A549 (cell line): ENCODE results near the gene MALAT1. TPM values are rescaled to one million over a fixed set of nuclear protein-coding genes. Genes with fewer than 3 reads are reported as not detected.

Source experiments
- ATAC-seq, 2 experiments: fragments of 200-7000 bp in 1 of 2; fragments of >200 bp in 1 of 2; cut with Nextera tagmentation in 1 of 2; cut with Tn5 transposase in 1 of 2; 3 replicates each; pipeline versions ENCODE4 v1.8.0 to v1.9.1; 2018 to 2020; ENCODE audit warnings: mild to moderate bottlenecking in 1 of 2, moderate library complexity in 1 of 2
- CTCF ChIA-PET: fragments of 300-600 bp; sonication (Branson Sonifier 250); formaldehyde crosslinking; extraction: SDS; loops from one replicate; lab custom pipeline; 2021; ENCODE audit warnings: antibody characterized with exemption, inconsistent platforms; lab: Yijun Ruan, JAX
- POLR2A ChIA-PET: fragments of 350-600 bp; formaldehyde crosslinking; extraction: SDS; loops from one replicate; lab custom pipeline; 2021; ENCODE audit warnings: antibody characterized with exemption, inconsistent platforms; lab: Yijun Ruan, JAX
- DNase-seq, 2 experiments: peaks; one replicate each; pipeline versions ENCODE4 v3.0.0 to v3.0.0-alpha.2; 2011 to 2016; ENCODE audit warnings: low read depth in 1 of 2, low spot score in 1 of 2
- FAIRE-seq: peaks from 2 replicates; lab custom pipeline; 2011; peaks lifted over from hg19 to GRCh38; lab: Jason Lieb, UNC
- H3K27ac ChIP-seq, 2 experiments: fragments of >200 bp; sonication (Bioruptor Twin); formaldehyde crosslinking; 3 replicates each; pipeline ENCODE4 v1.5.1; 2016 to 2017
- H3K4me1 ChIP-seq: fragments of >200 bp; sonication (Bioruptor Twin); formaldehyde crosslinking; 3 replicates; pipeline ENCODE4 v1.6.1; 2016
- H3K4me2 ChIP-seq: fragments of >200 bp; sonication (Bioruptor Twin); formaldehyde crosslinking; 3 replicates; pipeline ENCODE4 v1.6.1; 2016
- H3K4me3 ChIP-seq: fragments of >200 bp; sonication (Bioruptor Twin); formaldehyde crosslinking; 3 replicates; pipeline ENCODE4 v1.5.1; 2016
- H3K9me3 ChIP-seq: fragments of >200 bp; sonication (Bioruptor Twin); formaldehyde crosslinking; 3 replicates; pipeline ENCODE4 v1.6.1; 2016
- BCL3 ChIP-seq: fragments of >200 bp; sonication (Bioruptor Twin); formaldehyde crosslinking; IDR thresholded peaks from 3 replicates; pipeline ENCODE4 v1.6.1; 2016
- CEBPB ChIP-seq, 2 experiments: fragments of >200 bp in 1 of 2; sonication (Bioruptor Twin) in 1 of 2; formaldehyde crosslinking in 1 of 2; IDR thresholded peaks; 2 replicates each; pipeline ENCODE4 v1.6.1; 2012 to 2016
- EHF ChIP-seq: fragments of 250-450 bp; sonication (Bioruptor Pico); IDR thresholded peaks from 2 replicates; pipeline ENCODE4 v1.5.0; 2020; ENCODE audit warnings: mild to moderate bottlenecking
- EP300 ChIP-seq, 2 experiments: fragments of >200 bp; sonication (Bioruptor Twin); formaldehyde crosslinking; IDR thresholded peaks; 2 replicates in 1 of 2; 3 replicates in 1 of 2; pipeline ENCODE4 v1.6.1; 2016 to 2017
- ESRRA ChIP-seq: fragments of 150-350 bp; IDR thresholded peaks from 2 replicates; pipeline ENCODE4 v1.6.1; 2014; ENCODE audit warnings: mild to moderate bottlenecking, low read length, borderline replicate concordance
- FOSB ChIP-seq: fragments of 250-450 bp; sonication (Bioruptor Pico); IDR thresholded peaks from 2 replicates; pipeline ENCODE4 v1.5.0; 2020; ENCODE audit warnings: mild to moderate bottlenecking, moderate library complexity
- FOSL2 ChIP-seq, 2 experiments: fragments of 450-650 bp in 1 of 2; fragments of >200 bp in 1 of 2; sonication (Bioruptor Twin) in 1 of 2; formaldehyde crosslinking; IDR thresholded peaks; 2 replicates each; pipeline versions ENCODE4 v1.5.0 to v1.6.1; 2016 to 2020; ENCODE audit warnings: mild to moderate bottlenecking in 1 of 2, moderate library complexity in 1 of 2
- GATA3 ChIP-seq: IDR thresholded peaks from 2 replicates; pipeline ENCODE4 v1.6.1; 2012; ENCODE audit warnings: borderline replicate concordance
- HDAC2 ChIP-seq: fragments of 200-600 bp; sonication (generic); IDR thresholded peaks from 2 replicates; pipeline ENCODE4 v1.6.1; 2016
- HOXA7 ChIP-seq: fragments of 250-450 bp; sonication (Bioruptor Pico); IDR thresholded peaks from 2 replicates; pipeline ENCODE4 v1.5.0; 2020; ENCODE audit warnings: mild to moderate bottlenecking, moderate library complexity
- JUN ChIP-seq, 2 experiments: fragments of >200 bp; sonication (Bioruptor Twin); formaldehyde crosslinking; IDR thresholded peaks; 2 replicates in 1 of 2; 3 replicates in 1 of 2; pipeline ENCODE4 v1.6.1; 2016 to 2017
- KDM1A ChIP-seq: fragments of 200-600 bp; sonication (generic); IDR thresholded peaks from 2 replicates; pipeline ENCODE4 v1.6.1; 2016; ENCODE audit warnings: low read depth, mild to moderate bottlenecking
- KDM5A ChIP-seq: fragments of 200-600 bp; sonication (generic); IDR thresholded peaks from 2 replicates; pipeline ENCODE4 v1.6.1; 2016; ENCODE audit warnings: antibody characterized with exemption, mild to moderate bottlenecking
- MAFK ChIP-seq: fragments of 450-650 bp; IDR thresholded peaks from 2 replicates; pipeline ENCODE4 v1.6.1; 2014; ENCODE audit not compliant: partially characterized antibody
- MYC ChIP-seq: IDR thresholded peaks from 2 replicates; pipeline ENCODE4 v1.6.1; 2012; ENCODE audit warnings: mild to moderate bottlenecking, inconsistent platforms, low read length, improper control_type of control experiment, borderline replicate concordance
- NFE2L2 ChIP-seq: fragments of 150-350 bp; conservative IDR thresholded peaks from 2 replicates; pipeline ENCODE4 v1.6.1; 2014; ENCODE audit warnings: low read length
- NR3C1 ChIP-seq: fragments of >200 bp; sonication (Bioruptor Twin); formaldehyde crosslinking; IDR thresholded peaks from 3 replicates; pipeline ENCODE4 v1.6.1; 2017
- POLR2AphosphoS2 ChIP-seq: conservative IDR thresholded peaks from 2 replicates; pipeline ENCODE4 v1.6.1; 2012; ENCODE audit warnings: low read length, improper control_type of control experiment, inconsistent platforms
- RARB ChIP-seq: fragments of 250-450 bp; sonication (Bioruptor Pico); IDR thresholded peaks from 2 replicates; pipeline ENCODE4 v1.8.0; 2021; ENCODE audit warnings: mild to moderate bottlenecking, moderate library complexity
- RFX5 ChIP-seq: fragments of 450-650 bp; IDR thresholded peaks from 2 replicates; pipeline ENCODE4 v1.7.1; 2014; ENCODE audit warnings: antibody characterized with exemption, mild to moderate bottlenecking, moderate library complexity
- SMC3 ChIP-seq: fragments of >200 bp; sonication (Bioruptor Twin); formaldehyde crosslinking; IDR thresholded peaks from 3 replicates; pipeline ENCODE4 v1.6.1; 2018; ENCODE audit warnings: inconsistent platforms
- TFCP2L1 ChIP-seq: fragments of 250-450 bp; sonication (Bioruptor Pico); IDR thresholded peaks from 2 replicates; pipeline ENCODE4 v1.5.0; 2021; ENCODE audit warnings: mild to moderate bottlenecking
- TP53 ChIP-seq: fragments of 250-450 bp; sonication (Bioruptor Pico); IDR thresholded peaks from 2 replicates; pipeline ENCODE4 v1.5.0; 2021; ENCODE audit warnings: mild to moderate bottlenecking, moderate library complexity
- ZFP36 ChIP-seq: fragments of 450-650 bp; IDR thresholded peaks from 2 replicates; pipeline ENCODE4 v1.6.1; 2014; ENCODE audit warnings: borderline replicate concordance; ENCODE audit not compliant: partially characterized antibody
- WGBS: methylation state at CpG from one replicate; pipeline ENCODE4 v1.1.6; 2017; ENCODE audit errors: missing lambda C conversion rate; 5-methylcytosine and 5-hydroxymethylcytosine counted together
- polyA plus RNA-seq, 4 experiments: library from polyadenylated mRNA; depleted of rRNA in 3 of 4; stranded (reverse); fragments of >200 nt; fragmentation: RNase III in 1 of 4; extraction: RNeasy Plus Mini Kit Qiagen cat#74134 plus additional on column Dnase treatment in 1 of 4; gene quantifications; 2 replicates in 3 of 4; 3 replicates in 1 of 4; pipeline ENCODE4 v1.2.3, GENCODE V29; 2011 to 2017
- TF ChIP-seq, protein P1 (sequence below): fragments of 200-600 bp; sonication (generic); IDR thresholded peaks from 2 replicates; pipeline ENCODE4 v1.6.1; 2016; ENCODE audit warnings: antibody characterized with exemption, mild to moderate bottlenecking, moderate library complexity
- TF ChIP-seq, protein P2 (sequence below): IDR thresholded peaks from 2 replicates; pipeline ENCODE4 v1.6.1; 2012
- TF ChIP-seq, protein P3 (sequence below): fragments of 250-450 bp; sonication (Bioruptor Pico); IDR thresholded peaks from 2 replicates; pipeline ENCODE4 v1.5.0; 2021; ENCODE audit warnings: mild to moderate bottlenecking, moderate library complexity, borderline replicate concordance
- TF ChIP-seq, protein P4 (sequence below): fragments of >200 bp; sonication (Bioruptor Twin); formaldehyde crosslinking; IDR thresholded peaks from 2 replicates; pipeline ENCODE4 v1.6.1; 2016

Gene MALAT1
- polyA plus RNA-seq, 2 of the 4 experiments (the other 2 are of a cell fraction) = 188 to 1,041 TPM

GRCh38 chr11:65503949-65504673, 5.3 kb downstream of the MALAT1 start (continued):
- TF ChIP-seq, protein P1, sequence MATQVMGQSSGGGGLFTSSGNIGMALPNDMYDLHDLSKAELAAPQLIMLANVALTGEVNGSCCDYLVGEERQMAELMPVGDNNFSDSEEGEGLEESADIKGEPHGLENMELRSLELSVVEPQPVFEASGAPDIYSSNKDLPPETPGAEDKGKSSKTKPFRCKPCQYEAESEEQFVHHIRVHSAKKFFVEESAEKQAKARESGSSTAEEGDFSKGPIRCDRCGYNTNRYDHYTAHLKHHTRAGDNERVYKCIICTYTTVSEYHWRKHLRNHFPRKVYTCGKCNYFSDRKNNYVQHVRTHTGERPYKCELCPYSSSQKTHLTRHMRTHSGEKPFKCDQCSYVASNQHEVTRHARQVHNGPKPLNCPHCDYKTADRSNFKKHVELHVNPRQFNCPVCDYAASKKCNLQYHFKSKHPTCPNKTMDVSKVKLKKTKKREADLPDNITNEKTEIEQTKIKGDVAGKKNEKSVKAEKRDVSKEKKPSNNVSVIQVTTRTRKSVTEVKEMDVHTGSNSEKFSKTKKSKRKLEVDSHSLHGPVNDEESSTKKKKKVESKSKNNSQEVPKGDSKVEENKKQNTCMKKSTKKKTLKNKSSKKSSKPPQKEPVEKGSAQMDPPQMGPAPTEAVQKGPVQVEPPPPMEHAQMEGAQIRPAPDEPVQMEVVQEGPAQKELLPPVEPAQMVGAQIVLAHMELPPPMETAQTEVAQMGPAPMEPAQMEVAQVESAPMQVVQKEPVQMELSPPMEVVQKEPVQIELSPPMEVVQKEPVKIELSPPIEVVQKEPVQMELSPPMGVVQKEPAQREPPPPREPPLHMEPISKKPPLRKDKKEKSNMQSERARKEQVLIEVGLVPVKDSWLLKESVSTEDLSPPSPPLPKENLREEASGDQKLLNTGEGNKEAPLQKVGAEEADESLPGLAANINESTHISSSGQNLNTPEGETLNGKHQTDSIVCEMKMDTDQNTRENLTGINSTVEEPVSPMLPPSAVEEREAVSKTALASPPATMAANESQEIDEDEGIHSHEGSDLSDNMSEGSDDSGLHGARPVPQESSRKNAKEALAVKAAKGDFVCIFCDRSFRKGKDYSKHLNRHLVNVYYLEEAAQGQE = peak; percentile 45
- TF ChIP-seq POLR2AphosphoS2 (peak; percentile 95), EHF (CRISPR knock-in tag) (peak; percentile 84), KDM1A (no peak), BCL3 (peak; percentile 37; the same call in 1 of the 3 replicates), JUN (IDR thresholded peaks at IDR 0.05) (peak; percentile 73), RFX5 (no peak), RARB (CRISPR knock-in tag) (peak; percentile 94), NR3C1 (0 out of 3 replicates have a peak, but pooled peaks have one; percentile 23), FOSL2 (IDR thresholded peaks at IDR 0.05) (no peak), FOSL2 (CRISPR knock-in tag; IDR thresholded peaks at IDR 0.05) (peak; percentile 25), TP53 (CRISPR knock-in tag) (peak; percentile 81; the same call in 1 of the 2 replicates), MYC (no peak), CEBPB (IDR thresholded peaks at IDR 0.05) (no peak)
- TF ChIP-seq, protein P2, sequence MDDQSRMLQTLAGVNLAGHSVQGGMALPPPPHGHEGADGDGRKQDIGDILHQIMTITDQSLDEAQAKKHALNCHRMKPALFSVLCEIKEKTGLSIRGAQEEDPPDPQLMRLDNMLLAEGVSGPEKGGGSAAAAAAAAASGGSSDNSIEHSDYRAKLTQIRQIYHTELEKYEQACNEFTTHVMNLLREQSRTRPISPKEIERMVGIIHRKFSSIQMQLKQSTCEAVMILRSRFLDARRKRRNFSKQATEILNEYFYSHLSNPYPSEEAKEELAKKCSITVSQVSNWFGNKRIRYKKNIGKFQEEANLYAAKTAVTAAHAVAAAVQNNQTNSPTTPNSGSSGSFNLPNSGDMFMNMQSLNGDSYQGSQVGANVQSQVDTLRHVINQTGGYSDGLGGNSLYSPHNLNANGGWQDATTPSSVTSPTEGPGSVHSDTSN = no peak; the same call in 1 of the 2 replicates
- TF ChIP-seq, protein P3, sequence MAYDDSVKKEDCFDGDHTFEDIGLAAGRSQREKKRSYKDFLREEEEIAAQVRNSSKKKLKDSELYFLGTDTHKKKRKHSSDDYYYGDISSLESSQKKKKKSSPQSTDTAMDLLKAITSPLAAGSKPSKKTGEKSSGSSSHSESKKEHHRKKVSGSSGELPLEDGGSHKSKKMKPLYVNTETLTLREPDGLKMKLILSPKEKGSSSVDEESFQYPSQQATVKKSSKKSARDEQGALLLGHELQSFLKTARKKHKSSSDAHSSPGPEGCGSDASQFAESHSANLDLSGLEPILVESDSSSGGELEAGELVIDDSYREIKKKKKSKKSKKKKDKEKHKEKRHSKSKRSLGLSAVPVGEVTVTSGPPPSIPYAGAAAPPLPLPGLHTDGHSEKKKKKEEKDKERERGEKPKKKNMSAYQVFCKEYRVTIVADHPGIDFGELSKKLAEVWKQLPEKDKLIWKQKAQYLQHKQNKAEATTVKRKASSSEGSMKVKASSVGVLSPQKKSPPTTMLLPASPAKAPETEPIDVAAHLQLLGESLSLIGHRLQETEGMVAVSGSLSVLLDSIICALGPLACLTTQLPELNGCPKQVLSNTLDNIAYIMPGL (CRISPR knock-in tag) = peak; percentile 73

DNA sequence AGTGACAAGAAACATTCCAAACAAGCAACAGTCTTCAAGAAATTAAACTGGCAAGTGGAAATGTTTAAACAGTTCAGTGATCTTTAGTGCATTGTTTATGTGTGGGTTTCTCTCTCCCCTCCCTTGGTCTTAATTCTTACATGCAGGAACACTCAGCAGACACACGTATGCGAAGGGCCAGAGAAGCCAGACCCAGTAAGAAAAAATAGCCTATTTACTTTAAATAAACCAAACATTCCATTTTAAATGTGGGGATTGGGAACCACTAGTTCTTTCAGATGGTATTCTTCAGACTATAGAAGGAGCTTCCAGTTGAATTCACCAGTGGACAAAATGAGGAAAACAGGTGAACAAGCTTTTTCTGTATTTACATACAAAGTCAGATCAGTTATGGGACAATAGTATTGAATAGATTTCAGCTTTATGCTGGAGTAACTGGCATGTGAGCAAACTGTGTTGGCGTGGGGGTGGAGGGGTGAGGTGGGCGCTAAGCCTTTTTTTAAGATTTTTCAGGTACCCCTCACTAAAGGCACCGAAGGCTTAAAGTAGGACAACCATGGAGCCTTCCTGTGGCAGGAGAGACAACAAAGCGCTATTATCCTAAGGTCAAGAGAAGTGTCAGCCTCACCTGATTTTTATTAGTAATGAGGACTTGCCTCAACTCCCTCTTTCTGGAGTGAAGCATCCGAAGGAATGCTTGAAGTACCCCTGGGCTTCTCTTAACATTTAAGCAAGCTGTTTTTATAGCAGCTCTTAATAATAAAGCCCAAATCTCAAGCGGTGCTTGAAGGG, 6.0 kb downstream of the MALAT1 start:
- Histone ChIP-seq H3K9me3 (no peaks in the 10 kb centered on the region), H3K27ac (peak overlapping the region; percentile 89 to 100), H3K4me1 (peaks cover 20% of the 10 kb centered on the region), H3K4me3 (peak overlapping the region; percentile 90), H3K4me2 (peak overlapping the region; percentile 84)
- POLR2A ChIA-PET = interaction anchor here (0.7 to 26.7 kb wide), 9 partner anchors 6 to 151 kb away, joined by 3 to 1006 read pairs (median 270); partner anchors contain the start of genes MALAT1, NEAT1 and TIGD3
- 2% methylated on average over 8 of the region's 8 CpGs for WGBS
- no peak for FAIRE-seq
- DNase-seq = peak in 1 of 2 experiments; percentile 54
- CTCF ChIA-PET = interaction anchor here (0.9 to 30.0 kb wide), 8 partner anchors 8 to 123 kb away, joined by 3 to 947 read pairs (median 9); partner anchors contain the start of gene NEAT1
- ATAC-seq = no peak
- TF ChIP-seq, protein P2 = no peak
- TF ChIP-seq EP300 (IDR thresholded peaks at IDR 0.05) (no peak), MAFK (no peak), GATA3 (no peak), KDM5A (no peak), TFCP2L1 (CRISPR knock-in tag) (peak; percentile 95), RFX5 (no peak), SMC3 (no peak), ESRRA (no peak), HDAC2 (no peak), NFE2L2 (no peak), FOSB (CRISPR knock-in tag) (peak; percentile 96), ZFP36 (no peak), HOXA7 (CRISPR knock-in tag) (peak; percentile 97)
- TF ChIP-seq, protein P4, sequence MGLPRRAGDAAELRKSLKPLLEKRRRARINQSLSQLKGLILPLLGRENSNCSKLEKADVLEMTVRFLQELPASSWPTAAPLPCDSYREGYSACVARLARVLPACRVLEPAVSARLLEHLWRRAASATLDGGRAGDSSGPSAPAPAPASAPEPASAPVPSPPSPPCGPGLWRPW = no peak
